NT2/D1 (cell line): ENCODE data around the gene NUAK1.

Experiments
- YY1 ChIP-seq: IDR thresholded peaks from 2 replicates; pipeline ENCODE4 v1.6.1; 2011; ENCODE audit not compliant: insufficient read length, insufficient read depth
- ZNF274 ChIP-seq: IDR thresholded peaks from 2 replicates; pipeline ENCODE4 v1.6.1; 2011; ENCODE audit warnings: mild to moderate bottlenecking, low read depth, low read length

DNA sequence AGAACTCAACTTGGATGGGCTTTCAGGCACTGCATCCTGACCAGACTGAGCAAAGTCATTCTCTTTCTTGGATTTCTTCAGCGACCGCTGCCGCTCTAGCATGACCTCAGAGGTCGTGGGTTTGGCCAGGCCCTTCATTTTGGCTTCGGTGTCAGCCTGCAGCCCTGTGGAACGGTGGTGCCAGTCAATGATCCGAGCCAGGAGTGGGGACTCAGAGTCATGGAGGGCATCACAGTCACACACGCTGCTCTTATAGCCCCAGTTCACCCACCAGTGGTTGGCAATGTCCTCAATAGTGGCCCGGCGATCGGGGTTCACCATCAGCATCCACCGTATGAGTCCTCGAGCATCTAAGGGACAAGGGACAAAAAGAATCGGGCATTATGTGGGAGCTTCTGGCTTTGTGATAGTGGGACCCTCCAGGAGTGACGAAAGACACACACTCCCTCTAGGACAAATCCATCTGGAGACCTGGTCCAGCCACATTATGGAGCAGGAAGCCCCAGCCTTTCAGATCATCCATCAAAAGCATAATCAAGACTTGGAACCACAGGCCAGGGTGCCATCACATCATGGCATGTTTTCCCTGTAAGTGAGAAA lies 71.0 kb downstream of the NUAK1 start:
- no peak for TF ChIP-seq YY1
- no peak for TF ChIP-seq ZNF274
